H1 (cell line): ENCODE results near the gene OR5H1. TPM values are rescaled to one million over a fixed set of nuclear protein-coding genes. Genes with fewer than 3 reads are reported as not detected.

Source experiments
- CTCF ChIP-seq, 3 experiments: IDR thresholded peaks; 1 replicate in 2 of 3; 2 replicates in 1 of 3; pipeline versions ENCODE4 v1.5.1 to v1.6.1; 2011; ENCODE audit warnings: low read length in 3 of 3, mild to moderate bottlenecking in 3 of 3, inconsistent platforms in 2 of 3, low read depth in 1 of 3, moderate library complexity in 1 of 3; ENCODE audit not compliant: insufficient read depth in 1 of 3; ENCODE audit errors: control extremely low read depth in 1 of 3
- EGR1 ChIP-seq: IDR thresholded peaks from 2 replicates; pipeline ENCODE4 v1.6.1; 2011; ENCODE audit warnings: low read depth, low read length, borderline replicate concordance
- POLR2AphosphoS5 ChIP-seq: IDR thresholded peaks from 2 replicates; pipeline ENCODE4 v1.6.1; 2011; ENCODE audit warnings: low read depth, low read length
- polyA plus RNA-seq, 7 experiments: library from polyadenylated mRNA; depleted of rRNA in 3 of 7; stranded (reverse) in 5 of 7; unstranded in 2 of 7; fragments of >200 nt in 5 of 7; fragments of 200-250 nt in 2 of 7; gene quantifications; 1 replicate in 5 of 7; 2 replicates in 1 of 7; 4 replicates in 1 of 7; pipeline versions ENCODE4 v1.2.1 to v1.2.3, GENCODE V29; 2011 to 2013; ENCODE audit warnings: missing spikeins in 2 of 7, mixed read lengths in 2 of 7
- total RNA-seq: library from RNA; stranded (reverse); fragmentation: NEBNext Ultra II Directional; extraction: Animal tissue kit (Norgen Biotek cat#: 25700); gene quantifications from 2 replicates; pipeline ENCODE4 v1.2.1, GENCODE V29; 2021

Gene OR5H1
- total and polyA plus RNA-seq, 2 of the 8 experiments (the other 6 are each of a cell fraction or from before 2014, with no cell fraction given), result not detected

DNA sequence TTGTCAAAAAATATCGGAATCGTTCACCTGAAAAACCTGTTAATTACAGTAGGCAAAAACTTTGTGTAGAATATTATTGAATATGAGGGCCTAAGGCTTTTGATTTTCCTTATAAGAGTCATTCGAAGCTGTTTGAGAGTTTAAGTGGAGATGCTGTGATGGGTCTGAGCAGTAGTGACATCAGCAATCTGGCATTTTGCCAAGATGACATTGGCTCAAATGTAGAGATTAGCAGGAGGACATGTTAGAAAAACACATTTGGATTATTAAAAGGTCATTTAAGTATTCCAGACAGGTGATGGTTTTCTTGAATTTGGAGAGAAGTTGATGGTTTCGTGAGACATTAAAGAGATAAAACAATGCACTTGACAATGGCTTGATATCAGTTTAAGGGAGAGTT, 30.7 kb upstream of the OR5H1 start (continued):
- TF ChIP-seq CTCF (IDR thresholded peaks at IDR 0.05; ENCODE audit: control extremely low read depth in 1 of 3, insufficient read depth in 1 of 3, low read depth in 1 of 3, low read length in 3 of 3) (no peak), POLR2AphosphoS5 (no peak), EGR1 (no peak)
